Natural killer cell (primary cell): ENCODE data around the gene CHCHD10. TPM values are rescaled to one million over a fixed set of nuclear protein-coding genes. Genes with fewer than 3 reads are reported as not detected.
A peak's percentile ranks its signal among the peaks of the same experiment; 100 is the strongest.

Source experiments
- ATAC-seq, 3 donors: fragments of 150-1000 bp in 2 of 3; fragments of 200-7000 bp in 1 of 3; cut with Tn5 transposase; 1 replicate in 1 of 3; 2 replicates in 2 of 3; pipeline ENCODE4 v1.10.0; 2021; ENCODE audit warnings: mild to moderate bottlenecking in 2 of 3, moderate library complexity in 2 of 3
- DNase-seq, 2 donors: peaks; one replicate each; pipeline versions ENCODE4 v3.0.0 to v3.0.0-alpha.2; 2013 to 2021; ENCODE audit warnings: mixed read lengths in 1 of 2
- H3K27ac ChIP-seq: one replicate; pipeline ENCODE4 v1.5.1; 2013; ENCODE audit warnings: mild to moderate bottlenecking, low read length
- H3K27me3 ChIP-seq: one replicate; pipeline ENCODE4 v1.6.1; 2013; ENCODE audit warnings: low read length; ENCODE audit not compliant: control insufficient read depth, insufficient read depth
- H3K36me3 ChIP-seq: one replicate; pipeline ENCODE4 v1.6.1; 2013; ENCODE audit warnings: low read length; ENCODE audit not compliant: control insufficient read depth, insufficient read depth
- H3K4me1 ChIP-seq: one replicate; pipeline ENCODE4 v1.6.1; 2013; ENCODE audit warnings: low read length; ENCODE audit not compliant: control insufficient read depth, insufficient read depth
- H3K4me3 ChIP-seq: one replicate; pipeline ENCODE4 v1.5.1; 2013; ENCODE audit warnings: low read length
- H3K9me3 ChIP-seq: one replicate; pipeline ENCODE4 v1.6.1; 2013; ENCODE audit warnings: low read length; ENCODE audit not compliant: control insufficient read depth, insufficient read depth
- H3K27ac Mint-ChIP-seq, 2 donors: one replicate each; pipeline ENCODE4 v1.8.0; 2022; ENCODE audit warnings: mild to moderate bottlenecking in 2 of 2, mixed read lengths in 2 of 2, moderate library complexity in 1 of 2
- H3K27me3 Mint-ChIP-seq, 2 donors: one replicate each; pipeline ENCODE4 v1.8.0; 2022; ENCODE audit warnings: low read depth in 2 of 2, mixed read lengths in 2 of 2
- H3K36me3 Mint-ChIP-seq: one replicate; pipeline ENCODE4 v1.8.0; 2022; ENCODE audit warnings: mixed read lengths
- H3K4me1 Mint-ChIP-seq, 2 donors: one replicate each; pipeline ENCODE4 v1.8.0; 2022; ENCODE audit warnings: mixed read lengths in 2 of 2
- H3K4me3 Mint-ChIP-seq: one replicate; pipeline ENCODE4 v1.8.0; 2022; ENCODE audit warnings: mild to moderate bottlenecking, moderate library complexity, mixed read lengths
- H3K9me3 Mint-ChIP-seq, 2 donors: one replicate each; pipeline ENCODE4 v1.8.0; 2022; ENCODE audit warnings: mixed read lengths in 2 of 2
- WGBS: methylation state at CpG from one replicate; pipeline ENCODE4 v1.1.7; 2013; ENCODE audit warnings: missing lambda C conversion rate; ENCODE audit not compliant: insufficient coverage; 5-methylcytosine and 5-hydroxymethylcytosine counted together
- intact Hi-C: fragments of 100-400 bp; cut with micrococcal nuclease; formaldehyde crosslinking; loops from one replicate; pipeline ENCODE4 v1.14.2; 2022
- total RNA-seq, 4 donors: library from RNA; stranded (reverse); fragments of 120-200 nt in 1 of 4; gene quantifications; one replicate each; pipeline versions ENCODE4 v1.2.3 to v1.2.4, GENCODE V29; 2013 to 2022
- TF ChIP-seq, protein P1 (sequence below): fragments of 200-600 bp; IDR thresholded peaks from one replicate; pipeline ENCODE4 v1.8.0; 2022; ENCODE audit warnings: antibody characterized with exemption

CHCHD10 gene
- total RNA-seq, 3 donors from 2014 or later (not counting 1 experiment from before 2014, with no cell fraction given), result 9.3 to 22.5 (median 13.8) TPM

DNA sequence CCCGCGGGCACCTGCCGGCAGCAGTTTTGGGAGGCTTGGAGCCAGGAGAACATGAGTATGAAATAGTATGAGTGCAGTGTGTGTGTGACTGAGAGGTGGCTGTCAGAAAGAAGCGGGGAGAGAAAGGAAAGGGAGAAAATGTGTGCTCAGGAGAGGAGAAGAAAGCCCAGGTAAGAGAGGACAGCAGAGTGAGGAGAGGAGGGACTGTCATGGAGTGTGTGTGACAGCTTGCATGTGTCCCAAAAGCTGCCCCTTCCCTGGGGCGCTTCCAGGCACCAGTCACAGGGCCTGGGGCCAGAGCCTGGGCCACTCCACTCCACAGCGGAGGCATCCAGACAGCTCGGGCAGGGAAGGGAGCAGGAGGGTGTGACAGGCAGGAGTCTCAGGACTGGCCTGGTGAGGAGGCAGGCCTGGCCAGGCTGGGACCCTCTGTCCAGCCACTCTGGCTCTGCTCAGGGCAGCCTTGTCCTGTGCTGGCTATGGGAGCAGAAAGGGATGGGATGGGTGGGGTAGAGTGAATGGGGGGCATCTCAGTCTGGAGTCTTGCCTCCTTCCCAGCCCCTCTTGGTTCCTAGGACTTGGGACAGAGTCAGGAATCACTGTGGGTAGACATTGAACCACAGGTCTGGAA is 5.8 kb upstream of the CHCHD10 start:
- Mint-ChIP-seq H3K4me1 (peaks cover 0 to 15% of the 10 kb centered on the region in 2 donors), H3K4me3 (no peak overlapping the region), H3K27me3 (no peaks in the 10 kb centered on the region), H3K9me3 (no peaks in the 10 kb centered on the region), H3K27ac (no peak overlapping the region), H3K36me3 (no peaks in the 10 kb centered on the region)
- peaks cover 28% of the 10 kb centered on the region for H3K4me1 ChIP-seq
- TF ChIP-seq, protein P1, sequence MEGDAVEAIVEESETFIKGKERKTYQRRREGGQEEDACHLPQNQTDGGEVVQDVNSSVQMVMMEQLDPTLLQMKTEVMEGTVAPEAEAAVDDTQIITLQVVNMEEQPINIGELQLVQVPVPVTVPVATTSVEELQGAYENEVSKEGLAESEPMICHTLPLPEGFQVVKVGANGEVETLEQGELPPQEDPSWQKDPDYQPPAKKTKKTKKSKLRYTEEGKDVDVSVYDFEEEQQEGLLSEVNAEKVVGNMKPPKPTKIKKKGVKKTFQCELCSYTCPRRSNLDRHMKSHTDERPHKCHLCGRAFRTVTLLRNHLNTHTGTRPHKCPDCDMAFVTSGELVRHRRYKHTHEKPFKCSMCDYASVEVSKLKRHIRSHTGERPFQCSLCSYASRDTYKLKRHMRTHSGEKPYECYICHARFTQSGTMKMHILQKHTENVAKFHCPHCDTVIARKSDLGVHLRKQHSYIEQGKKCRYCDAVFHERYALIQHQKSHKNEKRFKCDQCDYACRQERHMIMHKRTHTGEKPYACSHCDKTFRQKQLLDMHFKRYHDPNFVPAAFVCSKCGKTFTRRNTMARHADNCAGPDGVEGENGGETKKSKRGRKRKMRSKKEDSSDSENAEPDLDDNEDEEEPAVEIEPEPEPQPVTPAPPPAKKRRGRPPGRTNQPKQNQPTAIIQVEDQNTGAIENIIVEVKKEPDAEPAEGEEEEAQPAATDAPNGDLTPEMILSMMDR, result no peak
- ATAC-seq (no peak), DNase-seq (no peak)
- H3K4me3 ChIP-seq, result no peak overlapping the region
- no peaks in the 10 kb centered on the region for H3K9me3 ChIP-seq
- WGBS, result 95% methylated on average over 7 of the region's 7 CpGs
- H3K36me3 ChIP-seq, result no peaks in the 10 kb centered on the region
- intact Hi-C loops, result loop anchor here (2.0 kb wide), 1 partner anchor 13 kb away; the partner anchor contains the start of gene SMARCB1
- no peak overlapping the region for H3K27ac ChIP-seq
- no peaks in the 10 kb centered on the region for H3K27me3 ChIP-seq

DNA sequence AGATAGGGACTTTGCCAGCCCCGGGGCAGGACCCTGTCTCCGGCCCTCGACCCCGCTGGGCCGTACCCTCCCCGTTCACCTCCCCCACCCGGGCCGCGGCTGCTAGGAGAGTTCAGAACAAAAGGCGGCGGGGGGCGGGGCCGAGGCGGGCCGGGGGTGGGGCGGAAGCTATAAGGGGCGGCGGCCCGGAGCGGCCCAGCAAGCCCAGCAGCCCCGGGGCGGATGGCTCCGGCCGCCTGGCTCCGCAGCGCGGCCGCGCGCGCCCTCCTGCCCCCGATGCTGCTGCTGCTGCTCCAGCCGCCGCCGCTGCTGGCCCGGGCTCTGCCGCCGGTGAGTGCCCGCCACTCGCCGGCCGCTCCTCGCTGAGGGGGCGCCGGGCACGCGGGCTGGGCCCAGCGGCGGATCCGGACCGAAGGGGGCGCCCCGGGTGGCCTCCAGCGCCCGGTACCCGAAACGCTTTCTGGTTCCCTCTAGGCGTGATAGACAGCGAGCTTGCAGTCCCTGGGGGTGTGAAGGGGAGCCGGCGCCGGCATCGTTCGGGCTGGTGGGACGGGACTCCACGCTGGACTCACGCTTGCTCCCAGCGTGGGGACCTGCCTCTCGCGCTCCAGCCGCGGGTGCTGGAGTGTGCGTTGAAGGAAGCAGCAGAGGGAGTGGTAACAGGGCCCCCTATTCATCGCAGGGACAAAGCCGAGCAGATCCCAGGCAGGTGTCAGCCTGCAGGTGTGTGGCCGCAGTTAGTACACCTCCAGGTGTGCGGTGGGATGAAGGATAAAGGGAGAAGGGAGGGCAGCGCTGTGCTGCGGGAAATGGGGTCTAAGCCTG is 5.1 kb upstream of the CHCHD10 start, which contains the start of gene MMP11:
TSS of gene MMP11 (plus strand) at position 201 of the 825 bp plus-strand sequence. CDS start at position 223, 22 bp downstream.
- 8% methylated on average over 79 of the region's 79 CpGs for WGBS
- intact Hi-C loops, result loop anchor here (2.0 kb wide), 1 partner anchor 14 kb away; the partner anchor contains the start of gene SMARCB1
- H3K36me3 ChIP-seq, result no peaks in the 10 kb centered on the region
- H3K36me3 Mint-ChIP-seq, result no peaks in the 10 kb centered on the region
- DNase-seq (peak; percentile 38 to 72), ATAC-seq (peak; percentile 67 to 74 (median 73))
- TF ChIP-seq, protein P1, result no peak
- no peaks in the 10 kb centered on the region for H3K9me3 ChIP-seq
- H3K27me3 ChIP-seq, result no peaks in the 10 kb centered on the region
- peaks cover 35% of the 10 kb centered on the region for H3K4me1 ChIP-seq
- no peaks in the 10 kb centered on the region for H3K9me3 Mint-ChIP-seq
- H3K4me1 Mint-ChIP-seq, result peaks cover 0 to 19% of the 10 kb centered on the region in 2 donors
- peak within 1 kb of the TSS in 1 of 2 donors; percentile 33 for H3K27ac Mint-ChIP-seq
- no peak within 1 kb of the TSS for H3K27ac ChIP-seq
- peak within 1 kb of the TSS; percentile 22 for H3K4me3 ChIP-seq
- H3K27me3 Mint-ChIP-seq, result no peaks in the 10 kb centered on the region
- H3K4me3 Mint-ChIP-seq, result peak within 1 kb of the TSS; percentile 67

DNA sequence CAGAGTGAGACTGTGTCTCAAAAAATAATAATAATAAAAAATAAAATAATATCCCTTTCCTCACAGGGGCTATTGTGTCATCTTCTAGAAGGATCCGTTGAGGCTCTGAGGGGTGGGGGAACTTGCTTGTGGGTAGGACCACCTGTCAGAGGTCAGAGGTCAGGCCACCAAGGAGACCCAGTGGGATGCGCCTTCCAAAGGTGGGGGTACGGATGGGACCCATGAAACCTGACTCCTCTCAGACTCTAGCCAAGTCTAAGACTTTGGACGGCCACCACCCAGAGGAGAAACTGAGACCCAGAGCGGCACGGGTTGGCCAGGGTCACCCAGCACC is 4.5 kb upstream of the CHCHD10 start:
- TF ChIP-seq, protein P1, result no peak
- ATAC-seq (no peak), DNase-seq (no peak)
- intact Hi-C loops, result loop anchor here (2.0 kb wide), 1 partner anchor 15 kb away; the partner anchor contains the start of gene SMARCB1
- no peaks in the 10 kb centered on the region for H3K36me3 ChIP-seq
- peaks cover 36% of the 10 kb centered on the region for H3K4me1 ChIP-seq
- peak overlapping the region; percentile 22 for H3K4me3 ChIP-seq
- H3K27ac ChIP-seq, result no peak overlapping the region
- H3K27me3 Mint-ChIP-seq, result no peaks in the 10 kb centered on the region
- H3K36me3 Mint-ChIP-seq, result no peaks in the 10 kb centered on the region
- WGBS, result 41% methylated on average over 6 of the region's 6 CpGs
- H3K9me3 Mint-ChIP-seq, result no peaks in the 10 kb centered on the region
- H3K4me1 Mint-ChIP-seq, result peaks cover 0 to 19% of the 10 kb centered on the region in 2 donors
- H3K27ac Mint-ChIP-seq, result no peak overlapping the region
- no peaks in the 10 kb centered on the region for H3K9me3 ChIP-seq
- H3K27me3 ChIP-seq, result no peaks in the 10 kb centered on the region
- peak overlapping the region; percentile 67 for H3K4me3 Mint-ChIP-seq
